Fibroblast of peridontal ligament (primary cell): ENCODE results near the gene MEN1.

Experiments used
- DNase-seq: peaks from one replicate; pipeline ENCODE4 v3.0.0-alpha.2; 2010; ENCODE audit errors: extremely low read depth

Gene MEN1

DNA sequence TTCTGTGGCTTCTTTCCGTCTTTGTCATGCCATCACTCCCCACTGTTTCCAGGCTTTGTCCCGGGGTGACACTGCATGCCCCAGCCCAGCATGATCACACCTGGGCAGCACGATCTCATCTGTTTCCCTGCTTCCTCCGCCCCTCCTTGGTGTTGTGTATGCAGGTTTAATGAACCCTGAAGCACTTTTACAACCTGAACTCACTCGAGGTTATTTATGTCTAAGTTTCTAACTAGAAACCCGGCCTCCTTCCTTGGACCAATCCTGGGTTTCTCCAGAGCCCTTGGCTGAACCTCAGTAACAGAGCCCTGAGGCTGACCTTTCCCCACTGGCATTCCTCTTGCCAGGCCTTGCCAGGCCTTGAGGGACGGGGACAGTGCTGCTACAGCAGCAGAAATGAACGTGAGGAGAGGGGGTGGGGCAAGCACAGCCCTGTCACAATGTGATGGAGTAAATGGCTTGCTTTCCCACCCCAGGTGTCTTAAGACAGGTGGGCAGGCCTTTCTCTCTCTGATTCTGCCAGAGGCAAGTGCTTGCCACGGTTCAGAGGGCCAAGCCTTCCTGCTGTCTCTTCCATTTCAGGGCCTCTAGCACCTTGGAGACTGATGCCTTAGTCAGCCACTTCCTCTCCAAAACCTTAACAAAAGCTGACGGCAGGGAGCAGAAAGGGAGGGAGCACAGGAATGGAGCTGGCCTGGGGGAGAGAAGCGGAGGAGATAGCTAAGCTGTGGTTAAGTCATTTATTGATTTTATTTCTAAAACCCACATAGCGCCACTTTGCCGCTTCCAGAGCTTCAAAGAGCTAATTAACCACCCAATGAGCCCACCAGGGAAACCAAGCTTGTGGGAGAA, 47.5 kb downstream of the MEN1 start:
- DNase-seq, result peak; percentile 42

DNA sequence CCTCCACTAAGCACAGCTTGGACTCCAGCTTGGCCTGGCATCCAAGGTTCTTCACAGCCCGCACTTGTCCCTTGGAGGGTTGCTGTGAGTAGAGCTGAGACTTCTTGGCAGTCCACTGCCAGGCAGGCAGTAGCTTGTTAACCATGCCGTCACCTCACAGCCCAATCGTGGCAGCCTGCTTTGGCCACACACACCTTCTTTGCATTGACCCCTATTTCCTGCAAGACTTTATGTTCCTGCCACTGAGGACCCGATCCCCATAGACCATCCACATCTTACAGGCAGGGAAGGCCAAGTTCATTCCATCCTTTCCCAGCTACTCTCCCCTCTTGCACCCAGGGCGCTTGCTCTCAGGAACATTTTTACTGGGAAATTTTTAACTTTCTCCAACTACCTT, 48.1 kb downstream of the MEN1 start:
- DNase-seq, result no peak

DNA sequence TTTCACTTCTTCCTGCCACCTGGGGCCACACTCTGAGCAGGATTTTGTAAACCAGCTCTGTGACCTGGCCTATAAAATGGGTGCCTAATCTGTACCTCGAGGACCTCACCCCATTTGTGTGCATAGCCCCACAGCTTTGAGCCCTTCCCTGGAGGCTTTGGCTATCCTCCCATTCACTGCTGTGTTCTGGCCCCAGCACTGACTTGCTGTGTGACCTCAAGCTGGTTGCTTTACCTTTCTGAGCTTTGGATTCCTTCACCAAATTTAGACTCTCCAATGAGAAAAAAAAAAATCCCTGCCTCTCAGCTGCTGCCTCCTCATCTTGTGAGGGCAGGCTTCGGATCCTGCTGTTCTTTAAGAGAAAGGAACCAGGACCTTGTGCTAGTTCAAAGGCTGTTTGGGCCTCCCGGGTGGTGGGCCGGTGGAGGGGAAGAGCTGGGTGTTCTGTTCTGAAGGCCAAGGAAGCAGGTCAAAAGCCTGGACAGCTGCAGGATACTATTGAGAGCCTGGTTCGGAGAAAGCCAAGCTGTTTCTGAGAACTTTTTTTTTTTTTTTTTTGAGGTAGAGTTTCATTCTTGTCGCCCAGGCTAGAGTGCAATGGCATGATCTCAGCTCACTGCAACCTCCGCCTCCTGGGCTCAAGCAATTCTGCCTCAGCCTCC, 49.5 kb downstream of the MEN1 start:
- DNase-seq, result no peak

DNA sequence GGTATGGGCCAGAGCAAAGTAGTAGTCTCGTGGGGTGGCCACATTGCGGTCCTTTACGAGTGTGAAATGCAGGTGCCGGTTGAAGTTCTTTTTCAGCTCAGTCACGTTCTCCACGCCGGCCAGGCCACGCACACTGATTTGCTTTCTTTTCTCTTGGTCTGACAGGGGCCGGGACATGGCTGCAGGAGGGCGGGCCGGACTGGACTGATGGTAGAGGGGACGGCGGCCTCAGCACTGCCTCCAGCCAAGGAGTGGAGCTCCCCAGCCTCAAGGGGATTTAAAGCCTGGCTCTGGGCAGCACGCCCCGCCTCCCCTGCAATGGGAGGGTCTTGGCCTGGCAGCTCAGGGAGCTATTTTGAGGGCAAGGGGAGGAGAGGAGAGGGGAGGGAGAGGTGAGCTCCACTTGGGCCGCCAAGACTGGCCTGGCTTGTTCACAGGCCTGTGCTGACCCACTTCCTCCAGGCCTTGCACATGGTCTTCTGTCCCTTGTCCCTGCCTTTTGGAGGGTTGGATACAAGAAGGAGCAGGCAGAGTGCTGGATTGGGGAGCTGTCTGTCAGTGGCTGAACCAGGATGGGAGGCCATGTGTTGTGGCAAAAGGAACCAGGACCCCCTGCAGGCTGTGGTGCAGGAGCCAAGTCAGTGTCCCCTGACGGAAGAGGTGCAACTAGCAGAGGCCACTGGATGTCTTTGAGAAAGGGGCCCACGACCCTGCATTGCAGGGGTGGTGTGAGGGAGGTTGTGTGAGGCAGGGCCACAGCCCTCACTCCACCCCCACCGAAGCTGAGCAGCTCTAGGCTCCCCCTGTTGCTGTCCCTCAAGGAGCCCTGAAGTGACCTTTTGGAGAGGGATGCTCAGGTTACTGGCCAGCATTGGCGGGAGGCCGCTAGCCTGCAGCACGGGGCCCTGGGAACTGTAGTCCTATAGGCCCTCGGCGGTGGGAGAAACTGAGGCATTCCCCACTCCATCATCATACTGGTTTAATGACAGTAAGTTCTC, 50.3 kb downstream of the MEN1 start, which contains the start of gene PYGM:
Gene PYGM, minus strand, starts transcription at position 253 of the 998 bp plus-strand sequence. Its CDS starts 76 bp downstream, at position 177.
- peak; percentile 70 for DNase-seq

DNA sequence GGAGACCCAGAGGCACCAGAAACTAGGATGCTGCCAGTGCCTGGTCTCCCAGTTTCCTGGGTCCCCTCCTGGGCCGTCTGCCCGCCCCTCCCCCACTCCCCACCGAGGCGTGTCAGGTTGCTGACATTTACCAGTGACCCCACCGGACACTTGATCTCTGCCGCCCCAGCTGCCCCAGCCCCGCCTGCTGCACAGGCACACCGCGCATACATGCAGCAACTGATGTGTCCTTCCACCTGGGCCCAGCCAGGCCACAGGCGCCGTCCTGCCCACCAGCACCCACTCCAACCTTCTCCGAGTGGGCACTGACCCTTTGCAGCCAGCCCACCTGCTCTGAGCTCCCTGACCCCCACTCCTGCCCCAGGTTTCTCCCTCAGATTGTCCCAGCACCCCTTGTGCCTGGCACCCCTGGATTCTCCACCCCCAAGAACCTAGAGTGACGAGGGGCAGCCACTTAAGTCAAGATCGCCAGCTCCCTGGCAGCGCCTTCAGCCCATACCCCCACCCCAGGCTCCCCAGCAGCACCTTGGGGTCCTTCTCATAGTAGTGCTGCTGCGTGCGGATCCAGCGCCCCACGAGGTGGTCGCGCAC, 51.1 kb downstream of the MEN1 start:
- no peak for DNase-seq

DNA sequence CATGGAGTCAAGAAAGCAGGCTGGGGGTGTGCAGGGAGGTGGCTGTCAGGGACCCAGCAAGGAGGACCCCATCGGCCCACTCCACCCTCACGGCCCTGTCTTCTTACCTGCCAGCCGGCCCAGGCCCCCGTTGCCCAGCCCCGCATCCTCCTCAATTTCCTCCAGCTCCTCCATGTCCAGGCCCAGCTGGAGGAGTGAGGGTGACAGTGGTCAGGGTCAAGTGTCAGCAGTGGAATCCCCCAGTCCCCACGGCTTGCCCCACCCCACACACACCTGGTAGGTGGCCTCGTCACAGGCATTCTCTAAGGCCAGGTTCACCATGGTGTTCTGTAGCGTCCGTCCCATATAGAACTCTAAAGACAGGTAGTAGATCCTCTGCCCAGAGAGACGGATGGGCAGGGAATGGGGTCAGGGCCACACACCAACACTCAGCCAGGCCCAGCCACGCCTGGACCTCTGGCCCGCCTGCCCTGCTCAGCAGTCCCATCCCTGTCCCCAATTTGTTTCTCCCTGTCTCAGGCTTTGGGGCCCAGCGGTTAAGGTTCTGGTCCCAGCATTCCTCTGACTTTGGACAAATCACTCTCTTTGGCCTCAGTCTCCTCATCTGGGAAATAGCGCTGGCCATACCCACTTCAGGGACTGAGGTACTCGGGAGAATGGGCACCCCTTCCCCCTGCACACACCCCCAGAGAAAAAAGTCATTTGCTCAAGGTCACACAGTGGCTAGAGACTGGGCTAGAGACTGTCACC, 51.8 kb downstream of the MEN1 start:
- no peak for DNase-seq

DNA sequence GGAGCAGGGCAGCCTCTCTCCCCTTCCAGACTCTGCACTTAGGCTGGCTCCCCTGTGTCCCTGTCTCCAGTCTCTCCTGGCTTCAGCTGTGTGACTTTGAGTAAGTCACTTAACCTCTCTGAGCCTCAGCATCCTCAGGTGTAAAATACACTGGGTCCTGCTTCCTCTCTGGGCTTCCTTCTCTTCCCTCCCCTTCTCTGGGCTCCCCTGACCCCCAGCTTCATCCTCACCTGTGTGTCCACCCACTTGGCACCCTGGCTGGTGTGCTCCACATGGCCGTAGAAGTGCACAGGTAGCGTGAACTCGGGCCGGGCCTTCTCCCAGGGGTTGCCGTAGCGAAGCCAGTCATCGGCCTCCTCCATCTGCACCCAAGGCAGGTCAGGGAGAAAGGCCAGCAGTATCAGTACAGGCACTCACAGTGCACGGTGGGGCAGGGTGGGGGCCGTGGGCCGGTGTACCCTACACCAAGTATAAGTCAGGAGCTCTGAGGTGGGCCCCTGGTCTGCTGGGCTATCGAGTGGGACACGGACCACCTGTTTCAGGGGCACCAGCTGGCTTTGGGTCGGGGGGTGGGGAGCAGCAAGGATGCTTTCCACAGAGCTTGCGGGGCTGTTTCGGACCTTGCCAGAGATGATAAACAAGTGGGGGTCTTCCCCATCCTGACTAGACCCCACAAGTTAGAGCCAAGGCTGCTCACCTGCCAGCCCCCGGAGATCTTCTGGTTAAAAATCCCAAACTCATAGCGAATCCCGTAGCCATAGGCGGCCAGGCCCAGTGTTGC, 52.6 kb downstream of the MEN1 start:
- DNase-seq, result no peak

DNA sequence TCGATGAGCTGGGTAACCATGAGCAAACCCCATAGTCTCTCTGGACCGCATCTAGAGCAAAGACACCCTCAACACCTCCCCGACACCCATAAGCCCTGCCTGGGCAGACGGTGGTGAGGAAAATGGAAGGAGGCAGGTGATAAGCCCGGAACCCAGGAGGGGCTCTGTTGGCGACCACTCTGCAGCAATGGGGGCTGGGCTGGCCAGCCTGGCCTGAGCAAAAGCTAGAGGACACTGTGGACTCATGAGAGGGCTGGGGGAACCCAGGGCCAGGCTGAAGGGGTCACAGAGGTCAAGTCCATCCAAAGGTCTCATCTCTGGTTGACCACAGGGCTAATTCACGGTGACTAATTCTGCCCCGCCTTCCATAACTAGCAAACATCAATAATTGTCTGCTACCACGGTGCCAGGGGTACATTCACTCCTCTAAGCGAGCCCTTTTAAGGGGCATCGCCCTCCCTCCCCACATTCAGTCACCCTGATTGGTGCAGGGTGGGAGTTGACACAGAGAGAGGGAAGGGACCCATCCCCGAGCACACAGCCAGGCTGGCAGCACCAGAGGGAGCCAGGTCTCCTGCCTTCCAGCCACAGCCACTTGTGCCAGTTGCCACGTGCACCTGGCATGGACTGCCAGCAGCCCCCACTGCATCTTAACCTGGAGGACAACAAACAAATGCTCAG, 54.5 kb downstream of the MEN1 start:
- no peak for DNase-seq

DNA sequence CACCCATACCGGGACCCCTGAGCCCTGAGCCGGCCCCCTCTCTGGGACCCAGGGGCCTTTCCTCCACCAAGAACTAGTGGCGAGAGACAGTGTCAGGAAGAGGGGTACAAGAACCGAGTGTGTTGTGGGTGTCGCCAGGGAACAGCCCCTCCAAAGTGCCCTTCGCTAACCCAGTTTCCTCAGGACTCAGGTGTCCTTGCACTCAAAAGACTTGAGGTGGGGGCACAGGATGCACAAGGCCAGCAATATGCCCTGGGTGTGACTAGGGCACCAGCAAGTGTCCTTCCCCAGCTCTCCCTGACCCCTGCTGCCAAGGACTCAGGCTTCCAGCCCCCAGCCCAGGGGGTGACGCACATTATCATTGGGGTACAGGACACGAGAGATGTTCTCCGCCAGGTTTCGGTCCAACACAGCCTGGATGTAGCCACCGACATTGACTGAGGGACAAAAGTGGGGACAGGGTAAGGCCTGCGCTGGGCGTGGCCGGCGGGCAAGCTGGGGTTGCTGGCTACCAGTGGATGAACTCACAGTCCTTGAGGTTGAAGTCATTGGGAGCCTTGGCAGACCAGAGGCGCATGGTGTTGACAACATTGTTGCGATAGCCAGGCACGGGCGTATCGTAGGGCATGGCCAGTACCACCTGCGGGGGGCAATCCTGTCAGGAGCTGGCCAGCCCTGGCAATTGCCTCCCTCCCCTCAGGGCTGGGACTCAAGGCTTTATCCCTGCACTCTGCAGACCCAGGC, 55.3 kb downstream of the MEN1 start:
- no peak for DNase-seq

DNA sequence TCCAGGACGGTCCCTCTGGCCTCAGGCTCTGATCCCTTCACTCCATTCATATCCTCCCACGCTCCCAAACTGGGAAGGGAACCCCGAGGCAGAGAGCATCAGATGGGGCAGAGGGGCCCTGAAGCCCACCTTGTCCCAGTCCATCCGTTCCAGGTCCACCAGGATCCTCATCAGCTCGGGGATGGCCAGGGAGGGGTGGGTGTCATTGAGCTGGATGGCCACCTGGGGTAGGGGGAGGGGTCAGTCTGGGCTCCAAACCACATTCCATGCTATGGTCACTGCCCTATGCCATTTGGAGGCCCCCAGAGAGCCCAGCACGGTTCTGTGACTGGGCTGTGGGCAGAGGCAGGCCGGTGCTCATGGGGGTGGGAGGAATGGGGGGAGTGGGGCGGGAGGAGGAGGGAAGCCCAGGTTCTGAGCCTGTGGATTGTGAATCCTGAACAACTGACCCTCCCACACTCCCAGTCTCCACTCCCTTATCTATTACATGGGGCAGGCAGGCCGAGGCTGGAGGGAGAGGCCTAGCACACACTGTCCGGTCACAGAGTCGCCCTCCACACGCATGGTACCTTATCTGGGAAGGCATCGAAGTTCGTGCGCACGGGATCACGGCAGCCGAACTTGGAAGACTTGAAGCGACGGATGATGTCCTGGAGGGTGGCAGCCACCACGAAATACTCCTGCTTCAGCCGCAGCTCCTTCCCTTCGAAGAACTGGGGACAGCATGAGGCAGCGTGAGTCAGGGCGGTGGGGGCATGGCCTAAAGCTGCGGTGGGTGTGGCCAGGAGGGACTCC, 56.0 kb downstream of the MEN1 start:
- no peak for DNase-seq
